AML-193 (cell line): ENCODE results near the gene MBOAT2.
A peak's percentile ranks its signal among the peaks of the same experiment; 100 is the strongest.
"Not testable (repeated sequence)": the region's sequence is repeated elsewhere in the genome, so short reads cannot be mapped to it uniquely, and the experiment has no call there.

Experiments used
- DNase-seq, 2 experiments: peaks; one replicate each; lab custom pipeline; 2025; lab: John Stamatoyannopoulos, UW

MBOAT2 gene, protein sequence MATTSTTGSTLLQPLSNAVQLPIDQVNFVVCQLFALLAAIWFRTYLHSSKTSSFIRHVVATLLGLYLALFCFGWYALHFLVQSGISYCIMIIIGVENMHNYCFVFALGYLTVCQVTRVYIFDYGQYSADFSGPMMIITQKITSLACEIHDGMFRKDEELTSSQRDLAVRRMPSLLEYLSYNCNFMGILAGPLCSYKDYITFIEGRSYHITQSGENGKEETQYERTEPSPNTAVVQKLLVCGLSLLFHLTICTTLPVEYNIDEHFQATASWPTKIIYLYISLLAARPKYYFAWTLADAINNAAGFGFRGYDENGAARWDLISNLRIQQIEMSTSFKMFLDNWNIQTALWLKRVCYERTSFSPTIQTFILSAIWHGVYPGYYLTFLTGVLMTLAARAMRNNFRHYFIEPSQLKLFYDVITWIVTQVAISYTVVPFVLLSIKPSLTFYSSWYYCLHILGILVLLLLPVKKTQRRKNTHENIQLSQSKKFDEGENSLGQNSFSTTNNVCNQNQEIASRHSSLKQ

DNA sequence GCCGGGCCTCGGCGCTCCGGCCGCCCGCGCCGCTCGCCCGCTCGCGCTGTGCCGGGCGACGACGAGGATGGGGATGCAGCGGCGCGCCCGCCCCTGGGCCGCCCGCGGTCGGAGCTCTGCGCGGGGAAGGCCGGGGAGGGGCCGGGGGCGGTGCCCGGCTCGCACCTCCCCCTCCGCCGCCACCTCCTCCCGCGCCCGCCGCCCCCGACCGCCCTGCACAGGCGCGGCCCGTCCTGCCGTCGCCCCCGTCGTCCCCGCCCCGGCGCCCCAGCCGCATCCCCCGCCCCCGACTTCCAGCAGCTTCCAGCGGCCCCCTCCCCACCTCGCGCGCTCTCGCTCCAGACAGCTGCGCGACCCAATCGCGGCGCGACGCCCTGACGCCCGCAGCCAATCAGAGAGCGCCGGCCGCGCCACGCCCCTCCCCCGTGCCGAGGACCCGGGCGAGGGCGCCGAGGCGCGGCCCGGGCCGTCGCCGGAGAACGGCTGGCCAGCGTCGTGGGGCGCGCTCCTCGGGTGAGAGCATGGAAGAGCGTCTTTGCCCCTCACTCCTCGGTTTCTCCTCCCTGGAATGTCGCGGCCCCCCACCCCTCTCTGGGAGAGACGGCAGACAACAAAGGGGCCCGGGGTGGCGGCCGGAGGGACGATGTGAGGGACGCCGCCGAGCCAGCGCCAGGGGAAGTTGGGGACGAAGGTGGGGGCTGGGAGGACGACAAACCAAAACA is at the start of gene MBOAT2:
MBOAT2 (minus strand) TSS at position 69 of the 722 bp plus-strand sequence. CDS start 70 bp downstream, outside the sequence.
- DNase-seq = peak; percentile 47

DNA sequence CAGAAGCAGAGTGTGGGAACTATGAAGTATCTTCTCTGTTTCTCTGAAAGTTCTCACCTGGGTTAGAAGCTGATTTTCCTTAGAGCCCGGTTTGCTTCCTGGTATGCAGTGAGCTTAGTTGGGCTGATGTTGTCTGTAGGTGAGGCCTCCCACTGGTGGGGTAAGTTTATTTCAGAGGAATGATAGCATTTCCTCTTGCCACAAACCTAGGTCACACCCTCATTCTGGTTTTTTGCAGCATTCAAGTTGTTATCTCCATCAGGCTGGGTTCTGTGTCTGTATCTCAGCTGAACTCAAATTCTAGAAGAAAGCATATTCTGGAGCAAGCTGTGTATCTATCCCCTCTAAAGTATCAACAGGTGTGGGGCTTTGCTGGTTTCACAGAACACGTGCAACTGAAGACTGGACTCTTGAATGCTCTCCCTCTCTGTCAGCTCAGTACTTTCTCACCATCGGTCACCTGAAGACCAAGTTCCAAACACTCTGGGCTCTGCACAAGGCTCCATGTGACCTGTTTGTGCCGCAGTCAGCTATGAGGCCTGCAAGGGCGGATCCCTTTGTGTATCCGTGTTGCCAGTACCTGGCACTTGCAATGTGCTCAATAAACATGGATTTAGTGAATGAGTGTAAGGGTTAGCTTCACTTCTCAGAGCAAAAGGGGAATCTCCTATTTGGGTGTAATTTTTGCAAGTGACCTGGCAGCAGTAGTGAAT is 49.5 kb upstream of the MBOAT2 start:
- DNase-seq = no peak

DNA sequence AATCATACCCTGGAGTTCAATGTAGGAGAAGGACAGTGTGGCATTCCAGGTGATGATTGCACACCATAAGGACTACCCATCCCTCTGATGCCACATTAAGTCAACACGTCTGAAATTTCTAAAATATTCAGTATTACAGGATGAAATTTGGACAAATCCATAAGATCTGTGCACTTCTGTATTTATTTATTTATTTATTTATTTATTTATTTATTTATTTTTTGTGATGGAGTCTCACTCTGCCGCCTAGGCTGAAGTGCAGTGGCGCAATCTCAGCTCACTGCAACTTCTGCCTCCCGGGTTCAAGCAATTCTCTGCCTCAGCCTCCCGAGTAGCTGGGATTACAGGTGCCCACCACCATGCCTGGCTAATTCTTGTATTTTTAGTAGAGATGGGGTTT is 48.0 kb upstream of the MBOAT2 start:
- not testable (repeated sequence) for DNase-seq

DNA sequence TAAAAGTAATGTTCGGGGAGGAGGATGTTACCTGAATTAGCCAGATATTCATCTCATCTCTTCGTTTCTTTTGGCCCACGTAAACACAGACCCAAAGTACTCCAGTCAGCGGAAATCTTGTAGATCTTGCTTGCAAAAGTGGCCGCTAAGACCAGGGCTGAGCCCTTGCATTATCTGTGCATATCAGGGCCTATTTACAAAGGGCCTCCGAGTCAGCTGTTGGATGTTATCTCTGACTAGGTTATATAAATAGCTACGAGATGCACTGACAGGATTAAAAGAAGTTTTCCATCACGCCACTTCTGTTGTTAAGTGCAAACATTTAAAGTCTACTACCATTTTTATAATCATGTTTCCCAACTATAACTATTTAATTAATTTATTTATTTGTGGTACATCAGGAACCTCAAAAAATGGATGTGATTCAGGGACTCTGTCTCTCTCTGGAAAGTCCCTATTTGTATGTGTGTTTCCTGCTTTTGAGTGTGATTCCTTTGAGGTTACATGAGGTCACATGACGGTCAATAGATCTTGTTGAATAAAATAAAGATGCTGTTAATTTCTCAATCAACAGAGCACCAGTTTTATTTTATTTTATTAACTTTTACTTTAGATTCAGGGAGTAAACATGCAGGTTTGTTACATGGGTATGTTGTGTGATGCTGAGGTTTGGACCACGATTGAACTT is 46.8 kb upstream of the MBOAT2 start:
- no peak for DNase-seq

DNA sequence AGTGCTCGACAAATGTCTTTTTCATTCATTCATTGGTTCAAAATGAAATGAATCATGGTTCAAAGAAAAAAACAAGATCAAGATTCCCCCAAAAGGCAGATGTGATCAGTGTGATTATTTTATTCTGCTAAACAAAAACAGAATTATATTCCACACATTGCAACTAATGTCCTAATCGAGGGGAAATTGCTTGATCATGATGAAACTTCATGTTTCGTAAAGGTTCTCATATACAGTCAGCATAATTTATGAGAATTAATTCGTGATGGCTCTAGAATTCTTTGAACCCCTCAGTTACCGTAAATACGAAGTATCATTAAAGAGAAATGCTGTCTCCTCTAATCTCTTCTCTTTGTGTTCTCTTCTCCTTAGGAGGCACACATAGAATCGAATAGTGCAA is 42.1 kb upstream of the MBOAT2 start:
- DNase-seq = no peak

DNA sequence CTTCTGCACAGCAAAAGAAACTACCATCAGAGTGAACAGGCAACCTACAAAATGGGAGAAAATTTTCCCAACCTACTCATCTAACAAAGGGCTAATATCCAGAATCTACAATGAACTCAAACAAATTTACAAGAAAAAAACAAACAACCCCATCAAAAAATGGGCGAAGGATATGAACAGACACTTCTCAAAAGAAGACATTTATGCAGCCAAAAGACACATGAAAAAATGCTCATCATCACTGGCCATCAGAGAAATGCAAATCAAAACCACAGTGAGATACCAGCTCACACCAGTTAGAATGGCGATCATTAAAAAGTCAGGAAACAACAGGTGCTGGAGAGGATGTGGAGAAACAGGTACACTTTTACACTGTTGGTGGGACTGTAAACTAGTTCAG is 40.0 kb upstream of the MBOAT2 start:
- not testable (repeated sequence) for DNase-seq

DNA sequence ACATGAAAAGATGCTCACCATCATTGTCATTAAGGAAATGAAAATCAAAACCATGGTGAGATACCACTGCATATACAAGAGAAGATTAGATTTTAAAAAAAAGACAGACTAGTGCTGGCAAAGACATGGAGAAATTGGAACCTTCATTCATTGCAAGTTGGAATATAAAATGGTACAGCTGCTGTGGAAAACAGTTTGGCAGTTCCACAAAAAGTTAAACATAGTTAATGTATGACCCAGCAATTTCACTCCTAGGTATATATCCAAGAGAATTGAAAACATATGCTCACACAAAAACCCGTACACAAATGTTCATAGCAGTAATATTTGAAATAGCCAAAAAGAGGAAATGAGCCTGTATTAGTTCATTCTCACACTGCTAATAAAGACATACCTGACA is 33.7 kb upstream of the MBOAT2 start:
- DNase-seq = no peak

DNA sequence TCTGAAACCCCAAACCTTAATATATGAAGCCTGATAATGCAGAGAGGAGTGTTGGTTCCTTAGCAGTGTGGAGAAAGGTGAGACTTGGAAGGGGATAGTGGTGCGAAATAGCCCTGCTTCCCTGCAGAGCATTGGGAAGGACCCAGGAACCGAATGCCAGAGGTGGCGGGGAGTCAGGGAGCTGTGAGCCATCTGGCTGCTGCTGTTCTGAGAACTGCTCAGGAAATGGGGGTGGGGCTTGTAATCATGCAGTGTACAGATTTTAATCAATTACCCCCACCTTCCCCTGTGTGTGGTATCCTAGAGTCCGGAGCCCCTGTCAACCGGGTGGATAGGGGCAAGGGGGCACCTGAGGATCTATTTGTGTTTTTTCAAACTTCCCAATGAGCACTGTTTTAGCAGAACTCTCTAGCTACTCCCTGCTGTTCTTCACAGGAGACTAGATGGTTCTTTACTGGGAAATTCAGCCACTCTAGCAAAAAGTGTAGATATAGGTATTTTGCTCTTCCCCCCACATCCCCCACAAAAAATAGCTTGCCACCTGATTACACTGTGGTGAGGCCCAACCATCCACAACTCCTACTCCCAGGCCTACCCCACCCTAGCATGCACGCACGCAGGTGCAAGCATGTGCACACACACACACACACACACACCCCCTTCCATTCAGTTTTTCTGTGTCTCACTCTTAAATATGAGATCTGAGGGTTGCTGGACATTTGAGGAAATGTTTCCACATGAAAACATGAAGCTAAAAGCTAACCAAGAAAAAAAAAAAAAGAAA is 30.1 kb upstream of the MBOAT2 start:
- DNase-seq = no peak

DNA sequence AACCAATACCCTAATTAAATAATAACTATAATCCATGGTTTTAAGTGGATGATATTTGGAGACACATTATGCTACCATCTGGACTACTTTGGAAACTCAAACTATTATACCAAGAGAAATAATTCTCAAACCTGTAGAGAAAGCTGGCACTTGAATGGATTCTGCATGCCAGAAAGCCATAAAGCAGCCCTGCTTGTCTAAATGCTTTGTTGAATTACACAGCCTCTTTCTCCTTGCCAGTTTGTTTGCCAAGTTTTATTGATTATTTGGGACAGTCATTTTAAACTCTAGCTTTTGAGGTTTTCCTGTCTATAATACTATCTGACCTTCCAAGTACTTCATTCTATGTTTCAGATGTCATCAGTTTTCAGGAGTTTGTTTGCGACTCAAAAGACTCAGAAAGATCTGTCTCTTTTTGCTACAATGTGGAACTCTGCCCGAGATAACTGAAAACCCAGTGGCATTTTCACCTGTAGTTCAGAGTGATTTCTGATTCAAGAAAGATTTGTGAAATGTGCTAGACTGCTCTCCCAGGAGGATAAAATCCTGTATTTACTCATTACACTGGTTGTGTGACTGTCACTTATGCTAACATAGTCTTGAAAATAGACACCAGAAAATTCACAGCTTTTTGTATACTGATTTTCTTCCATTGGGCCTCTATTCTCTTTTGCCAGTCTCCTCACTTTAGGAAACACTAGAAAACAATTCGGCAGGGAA is 29.2 kb upstream of the MBOAT2 start:
- DNase-seq = no peak

DNA sequence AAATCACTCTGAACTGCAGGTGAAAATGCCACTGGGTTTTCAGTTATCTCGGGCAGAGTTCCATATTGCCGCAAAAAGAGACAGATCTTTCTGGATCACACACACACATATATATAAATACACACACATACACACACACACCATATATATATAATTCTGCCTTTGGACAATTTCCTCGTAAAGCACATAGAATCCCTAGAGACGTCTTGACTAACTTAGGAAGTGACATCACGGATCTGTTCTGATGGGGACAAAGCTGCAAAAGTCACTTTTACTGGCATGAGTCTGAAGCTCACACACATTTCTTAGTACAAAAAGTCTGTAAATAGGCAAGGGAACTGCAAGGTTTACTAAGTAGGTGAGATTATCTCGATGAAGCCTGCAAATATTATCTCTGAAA is 28.6 kb upstream of the MBOAT2 start:
- DNase-seq = no peak

DNA sequence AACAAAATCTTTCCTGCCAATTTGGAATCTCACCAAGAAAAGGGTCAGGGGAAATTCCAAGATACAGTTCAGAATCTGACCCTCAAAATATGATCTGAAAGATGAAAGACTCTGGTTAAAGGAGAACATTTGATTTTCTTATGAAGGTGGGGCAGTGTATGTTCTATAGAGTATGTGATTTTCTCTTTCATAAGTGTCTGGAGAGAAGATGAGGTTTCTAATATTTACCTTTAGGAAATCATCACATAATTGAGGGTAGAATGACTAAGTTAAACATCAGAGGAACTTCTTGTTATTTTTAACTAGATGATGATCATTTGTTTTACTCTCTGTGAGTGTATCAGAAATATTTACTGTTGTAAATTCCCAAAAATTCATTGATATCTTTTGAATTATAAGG is 27.8 kb upstream of the MBOAT2 start:
- no peak for DNase-seq

DNA sequence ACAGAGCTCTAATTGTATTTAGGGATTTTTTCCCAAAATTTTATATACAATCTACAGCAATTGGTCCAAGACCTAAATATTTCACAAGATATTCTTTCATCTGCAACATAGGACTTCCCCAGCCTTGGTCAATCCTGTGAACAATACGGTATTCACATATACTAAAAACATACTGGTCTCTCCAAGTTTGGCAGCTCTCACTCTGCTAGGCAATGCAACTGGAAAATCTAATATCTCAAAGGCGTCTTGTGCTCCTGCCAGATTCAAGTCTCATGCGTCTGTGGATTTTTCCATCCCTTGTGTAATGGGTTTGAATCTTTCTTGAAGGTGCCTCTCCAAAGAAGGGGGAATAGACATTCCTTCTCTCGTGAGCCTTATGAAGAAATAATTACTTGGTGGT is 27.4 kb upstream of the MBOAT2 start:
- DNase-seq = no peak

DNA sequence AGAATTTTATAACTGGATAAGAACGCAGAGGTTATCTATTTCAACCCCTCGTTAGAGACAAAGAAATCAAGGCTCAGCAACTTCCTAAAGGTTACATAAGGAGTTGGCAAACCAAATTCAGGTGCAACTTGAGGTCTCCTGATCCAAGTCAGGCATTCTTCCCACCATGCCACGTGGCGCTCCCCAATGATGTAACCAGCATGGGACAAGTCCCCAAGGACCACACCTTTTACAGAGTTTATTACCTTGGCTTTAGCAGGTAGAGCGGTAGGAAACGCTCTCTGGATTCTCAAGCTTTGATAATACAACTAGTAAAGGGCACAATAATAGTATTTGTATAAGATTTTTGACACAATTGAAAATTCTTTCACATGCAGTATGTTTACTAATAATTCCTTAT is 26.7 kb upstream of the MBOAT2 start:
- no peak for DNase-seq

DNA sequence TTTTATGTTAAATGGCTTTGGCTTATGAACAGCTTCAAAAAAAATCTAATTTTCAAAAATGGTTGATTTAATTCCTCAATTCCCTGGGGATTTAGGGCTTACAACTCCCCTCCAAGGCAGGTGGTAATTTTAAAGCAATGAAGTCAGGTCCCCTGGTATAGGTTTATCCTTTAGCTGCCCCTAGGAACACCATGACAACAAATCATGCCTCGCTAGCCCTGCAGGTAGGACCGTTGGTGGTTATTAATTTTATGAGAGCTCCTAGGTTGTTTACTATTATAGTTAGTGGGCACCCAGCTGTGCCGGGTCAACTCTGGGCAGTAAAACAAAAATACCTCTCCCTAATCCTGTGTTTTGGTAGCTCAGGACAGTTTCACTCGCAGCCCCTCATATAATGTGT is 26.2 kb upstream of the MBOAT2 start:
- no peak for DNase-seq

DNA sequence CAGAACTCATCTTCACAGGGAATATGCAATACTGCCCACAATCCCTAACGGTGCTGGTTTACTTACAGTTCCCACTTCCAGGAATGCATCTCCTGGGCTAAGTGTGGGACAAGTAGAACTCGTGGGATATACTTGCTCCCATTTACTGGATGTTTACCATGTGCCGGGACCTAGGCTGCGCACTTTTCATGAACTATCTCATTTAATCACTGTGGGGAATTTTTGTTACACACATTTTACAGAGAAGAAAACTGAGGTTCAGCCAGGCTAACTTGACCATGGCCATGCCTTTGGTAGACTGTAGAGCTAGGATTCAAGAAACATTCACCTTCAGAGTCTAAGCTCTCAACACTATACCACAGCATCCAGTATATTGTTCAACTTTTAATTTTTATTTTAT is 24.4 kb upstream of the MBOAT2 start:
- DNase-seq = no peak

DNA sequence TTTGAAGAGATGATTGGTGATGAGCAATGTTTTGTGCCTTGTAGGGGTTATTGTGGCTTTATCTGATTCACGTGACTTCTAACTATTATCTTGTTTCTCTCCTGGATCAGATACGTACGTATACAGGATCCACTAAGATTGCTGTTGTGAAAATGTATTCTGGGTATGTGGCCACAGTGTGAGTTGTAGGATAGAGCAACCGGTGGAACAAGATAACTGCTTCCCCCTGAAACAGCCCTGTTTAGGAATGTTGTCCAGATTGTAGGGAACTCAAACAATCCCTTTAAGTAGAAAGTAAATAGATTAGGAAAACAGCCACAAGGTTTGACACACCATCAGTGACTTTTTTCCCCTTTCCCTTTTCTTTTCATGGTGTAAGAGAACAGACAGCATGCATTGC is 22.3 kb upstream of the MBOAT2 start:
- no peak for DNase-seq

DNA sequence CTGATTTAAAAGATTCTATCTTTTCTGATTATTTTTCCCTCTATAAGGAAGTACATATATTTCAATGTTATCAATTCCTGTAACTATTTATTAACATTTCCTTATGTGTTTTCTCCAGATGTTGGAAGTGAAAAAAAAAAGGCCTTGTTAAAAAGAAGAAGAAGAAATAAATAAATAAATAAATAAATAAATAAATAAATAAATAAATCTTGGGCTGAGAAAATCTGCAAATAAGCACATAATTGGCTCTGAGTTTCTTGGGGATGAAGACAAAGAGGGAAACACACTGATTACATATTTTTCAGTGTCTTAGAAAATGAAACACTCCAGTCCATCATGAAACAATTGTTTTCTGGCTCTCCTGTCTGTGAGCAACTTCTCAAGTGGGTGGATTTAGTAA is 21.1 kb upstream of the MBOAT2 start:
- DNase-seq = no peak

DNA sequence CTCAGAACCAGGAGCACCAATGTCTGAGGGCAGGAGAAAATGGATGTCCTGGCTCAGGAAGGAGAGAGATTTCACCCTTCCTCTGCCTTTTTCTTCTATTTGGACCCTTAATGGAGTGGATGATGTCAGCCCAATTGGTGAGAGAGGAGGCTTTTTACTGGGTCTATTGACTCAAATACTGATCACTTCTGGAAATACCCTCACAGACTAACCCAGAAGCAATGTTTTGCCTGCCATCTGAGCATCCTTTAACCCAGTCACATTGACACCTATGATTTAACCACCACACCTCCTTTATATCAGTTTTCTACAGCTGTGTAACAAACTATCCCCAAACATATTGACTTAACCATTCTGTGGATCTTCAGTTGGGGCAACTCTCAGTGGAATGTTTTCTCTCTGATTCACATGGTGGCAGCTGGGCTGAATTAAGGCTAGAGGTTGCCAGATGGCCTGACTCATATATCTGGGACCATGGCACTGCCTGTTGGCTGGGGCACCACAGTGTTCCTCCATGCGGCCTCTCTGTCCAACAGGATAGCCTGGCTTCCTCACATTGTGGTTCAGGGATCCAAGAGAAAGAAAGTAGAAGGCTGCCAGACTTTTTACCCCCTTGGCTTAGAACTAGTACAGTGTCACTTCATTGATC is 18.2 kb upstream of the MBOAT2 start:
- DNase-seq = no peak

DNA sequence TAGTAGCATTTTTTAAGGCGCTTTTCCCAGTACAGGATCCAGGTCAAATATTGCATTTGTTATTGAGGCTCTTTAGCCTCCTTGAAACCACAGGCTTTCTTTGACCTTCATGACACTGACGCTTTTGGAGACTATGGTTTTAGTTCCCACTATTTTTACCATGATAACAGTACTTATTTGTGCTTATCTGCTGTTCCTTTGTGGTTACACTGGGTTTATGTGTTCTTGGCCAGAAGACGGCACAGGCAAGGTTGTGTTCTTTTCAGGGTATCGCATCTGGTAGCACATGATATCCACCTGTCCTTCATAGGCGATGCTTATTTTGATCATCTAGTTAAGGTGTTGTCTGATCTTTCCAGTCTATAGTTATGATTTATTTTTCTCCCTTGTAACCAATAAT is 16.8 kb upstream of the MBOAT2 start:
- no peak for DNase-seq

DNA sequence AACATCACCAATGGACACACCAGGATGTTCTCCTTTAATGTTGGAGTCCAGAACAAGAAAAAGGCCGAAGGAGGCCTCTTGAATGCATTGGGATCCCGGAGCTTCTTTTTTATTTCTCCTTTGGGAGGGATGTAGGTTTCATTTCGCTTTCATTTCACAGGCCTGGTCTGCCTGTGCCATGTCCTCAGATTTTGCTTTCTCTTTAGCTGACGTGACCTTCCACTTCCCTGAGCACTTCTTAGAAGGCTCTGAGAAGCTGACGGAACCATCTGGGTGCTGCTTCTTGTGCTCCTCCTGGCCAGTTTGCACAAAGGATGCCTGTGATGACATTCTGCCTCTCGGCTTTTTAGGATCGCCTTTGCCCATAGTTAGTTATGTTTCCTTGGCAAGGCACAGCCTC is 15.1 kb upstream of the MBOAT2 start:
- no peak for DNase-seq
